ENCODE results near the gene DHRS1.
"Not testable (repeated sequence)": the region's sequence is repeated elsewhere in the genome, so short reads cannot be mapped to it uniquely, and the experiment has no call there.

Gene DHRS1

DNA sequence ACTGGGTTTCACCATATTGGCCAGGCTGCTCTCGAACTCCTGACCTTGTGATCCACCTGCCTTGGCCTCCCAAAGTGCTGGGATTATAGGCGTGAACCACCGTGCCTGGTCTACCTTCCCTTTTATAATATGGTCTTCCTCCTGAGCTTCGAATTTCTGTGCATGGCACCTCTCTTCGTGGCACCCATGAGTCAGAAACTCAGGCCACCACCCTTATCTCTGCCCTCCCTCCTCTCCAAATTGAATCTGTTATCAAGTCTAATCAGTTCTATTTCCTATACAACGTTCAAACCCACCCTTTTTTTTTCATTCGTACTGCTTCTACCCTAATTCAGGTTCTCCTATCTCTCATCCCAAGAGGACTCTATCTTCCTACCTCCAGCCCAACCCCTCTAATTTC, 52.2 kb downstream of the DHRS1 start:
- peak; percentile 44 for DNase-seq (ENCODE audit: low spot score)

DNA sequence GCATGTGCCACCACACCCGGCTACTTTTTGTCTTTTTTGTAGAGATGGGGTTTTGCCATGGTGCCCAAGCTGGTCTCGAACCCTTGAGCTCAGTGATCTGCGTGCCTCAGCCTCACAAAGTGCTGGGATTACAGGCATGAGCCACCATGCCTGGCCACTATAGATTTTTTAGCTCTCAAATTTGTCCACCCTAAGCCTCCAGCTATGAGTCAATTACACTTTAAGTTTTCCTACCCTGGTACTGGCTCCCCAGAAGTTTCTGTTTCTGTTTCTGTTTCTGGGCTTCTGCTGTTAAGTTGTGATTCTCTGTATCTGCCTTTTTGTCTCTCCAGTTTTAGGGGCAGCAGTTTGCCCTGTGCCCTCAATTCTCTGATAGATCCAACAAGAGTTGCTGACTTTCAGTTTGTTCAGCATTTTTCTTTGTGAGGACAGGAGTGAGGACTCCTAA, 52.8 kb downstream of the DHRS1 start:
- DNase-seq (ENCODE audit: low spot score), result peak; percentile 84

- DNase-seq (ENCODE audit: low spot score), result not testable (repeated sequence)
Observed at GRCh38 chr14:24245350-24245749, 54.2 kb downstream of the DHRS1 start.

GRCh38 chr14:24243336-24243836, 56.2 kb downstream of the DHRS1 start:
- no peak for DNase-seq (ENCODE audit: low spot score)

DNA sequence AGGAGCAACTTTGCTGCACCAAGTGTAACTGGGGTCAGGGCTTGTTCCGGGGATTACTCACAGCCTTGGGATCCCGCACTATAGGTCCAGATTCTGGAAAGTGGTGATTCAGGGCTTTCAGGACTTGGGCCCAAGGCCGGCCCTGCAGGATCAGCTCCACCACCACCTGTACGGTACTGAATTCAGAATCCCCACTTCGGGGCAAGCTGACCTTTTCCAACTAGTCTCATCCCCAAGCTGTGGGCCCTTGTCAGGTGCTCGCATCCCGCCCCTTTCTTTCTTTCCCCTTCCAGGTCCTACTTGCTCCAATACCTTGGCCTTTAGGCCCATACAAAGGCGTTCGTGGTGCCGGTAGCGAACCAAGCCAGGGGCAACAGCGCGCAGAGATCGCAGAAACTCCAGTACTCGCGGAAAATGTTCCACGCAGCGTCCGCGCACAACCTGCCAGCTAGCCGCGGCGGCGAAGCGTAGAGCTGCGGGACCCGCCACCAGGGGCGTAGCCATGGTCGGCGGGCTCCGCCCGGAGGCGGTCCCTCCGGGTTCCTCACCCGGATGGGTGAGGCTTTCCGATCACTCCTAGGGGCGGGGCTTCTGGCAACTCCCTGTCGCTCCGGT, 57.6 kb downstream of the DHRS1 start:
- peak; percentile 93 for DNase-seq (ENCODE audit: low spot score)
